ACC112 (cell line): ENCODE results near the gene PPM1J.

Experiments used
- H2AFZ ChIP-seq: fragments of 200-600 bp; sonication (generic); one replicate; pipeline ENCODE4 v1.6.0; 2017; ENCODE audit warnings: antibody characterized with exemption, low read length; ENCODE audit not compliant: unreplicated experiment
- H3K27ac ChIP-seq: fragments of 200-600 bp; sonication (generic); 2 replicates; pipeline ENCODE4 v1.5.1; 2014; ENCODE audit warnings: low read depth, mild to moderate bottlenecking, antibody characterized with exemption, low read length, moderate library complexity
- H3K27me3 ChIP-seq: fragments of 200-600 bp; sonication (generic); 2 replicates; pipeline ENCODE4 v1.6.1; 2014; ENCODE audit warnings: mild to moderate bottlenecking, antibody characterized with exemption, low read length, moderate library complexity, mixed read lengths; ENCODE audit not compliant: insufficient read depth
- H3K36me3 ChIP-seq: fragments of 200-600 bp; sonication (generic); 2 replicates; pipeline ENCODE4 v1.6.1; 2016; ENCODE audit warnings: mild to moderate bottlenecking, antibody characterized with exemption, low read length, moderate library complexity, mixed read lengths; ENCODE audit not compliant: insufficient read depth
- H3K4me1 ChIP-seq: fragments of 200-600 bp; sonication (generic); one replicate; pipeline ENCODE4 v1.6.1; 2016; ENCODE audit warnings: low read length, mixed read lengths; ENCODE audit not compliant: insufficient read depth, unreplicated experiment, control insufficient read depth
- H3K4me3 ChIP-seq: fragments of 200-600 bp; sonication (generic); 2 replicates; pipeline ENCODE4 v1.5.1; 2014; ENCODE audit warnings: mild to moderate bottlenecking, low read depth, low read length
- H3K79me2 ChIP-seq: fragments of 200-600 bp; sonication (generic); one replicate; pipeline ENCODE4 v1.6.0; 2016; ENCODE audit warnings: low read length; ENCODE audit not compliant: control insufficient read depth, unreplicated experiment, insufficient read depth

PPM1J gene

GRCh38 chr1:112715264-112716053 is at the start of gene PPM1J:
Gene PPM1J, minus strand, starts transcription at chr1:112715332. Its CDS starts 31 bp downstream, at chr1:112715301.
- Histone ChIP-seq H3K27me3 (peaks cover 3% of the 10 kb centered on the region; the same call in 1 of the 2 replicates), H3K27ac (no peak within 1 kb of the TSS), H3K4me3 (peak within 1 kb of the TSS; percentile 88), H3K4me1 (no peaks in the 10 kb centered on the region), H3K79me2 (no peaks in the 10 kb centered on the region), H3K36me3 (no peaks in the 10 kb centered on the region), H2AFZ (peak within 1 kb of the TSS; percentile 51)

- Histone ChIP-seq H2AFZ (peak overlapping the region; percentile 40), H3K4me1 (no peaks in the 10 kb centered on the region), H3K36me3 (no peaks in the 10 kb centered on the region), H3K4me3 (no peak overlapping the region), H3K27me3 (no peaks in the 10 kb centered on the region), H3K27ac (no peak overlapping the region), H3K79me2 (no peaks in the 10 kb centered on the region)
These were observed 47.7 kb upstream of the PPM1J start for GRCh38 chr1:112762541-112763500.

- Histone ChIP-seq H3K79me2 (no peaks in the 10 kb centered on the region), H3K27ac (no peak overlapping the region), H3K4me3 (no peak overlapping the region), H2AFZ (peak overlapping the region; percentile 40), H3K4me1 (no peaks in the 10 kb centered on the region), H3K36me3 (no peaks in the 10 kb centered on the region), H3K27me3 (no peaks in the 10 kb centered on the region)
These were observed 46.8 kb upstream of the PPM1J start for GRCh38 chr1:112761714-112762480.

GRCh38 chr1:112759228-112759627 is 44.1 kb upstream of the PPM1J start:
- H3K4me3 ChIP-seq = no peak overlapping the region
- H3K4me1 ChIP-seq = no peaks in the 10 kb centered on the region
- H3K36me3 ChIP-seq = no peaks in the 10 kb centered on the region
- no peaks in the 10 kb centered on the region for H3K79me2 ChIP-seq
- H2AFZ ChIP-seq = no peak overlapping the region
- no peak overlapping the region for H3K27ac ChIP-seq
- H3K27me3 ChIP-seq = no peaks in the 10 kb centered on the region

GRCh38 chr1:112754116-112754628 is 39.0 kb upstream of the PPM1J start:
- Histone ChIP-seq H3K27me3 (peaks cover 2% of the 10 kb centered on the region; the same call in 1 of the 2 replicates), H2AFZ (no peak overlapping the region)

GRCh38 chr1:112748396-112748795 is 33.3 kb upstream of the PPM1J start:
- Histone ChIP-seq H3K27ac (no peak overlapping the region), H3K79me2 (no peaks in the 10 kb centered on the region), H2AFZ (no peak overlapping the region), H3K4me1 (no peaks in the 10 kb centered on the region), H3K4me3 (no peak overlapping the region), H3K27me3 (peaks cover 17% of the 10 kb centered on the region; the same call in 1 of the 2 replicates), H3K36me3 (no peaks in the 10 kb centered on the region)

More at GRCh38 chr1:112754116-112754628, 39.0 kb upstream of the PPM1J start:
- Histone ChIP-seq H3K27ac (no peak overlapping the region), H3K36me3 (no peaks in the 10 kb centered on the region), H3K4me1 (no peaks in the 10 kb centered on the region), H3K4me3 (no peak overlapping the region), H3K79me2 (no peaks in the 10 kb centered on the region)

- H3K4me1 ChIP-seq = no peaks in the 10 kb centered on the region
- H3K4me3 ChIP-seq = peak overlapping the region; percentile 73
- H3K27me3 ChIP-seq = peaks cover 18% of the 10 kb centered on the region; the same call in 1 of the 2 replicates
- H3K36me3 ChIP-seq = no peaks in the 10 kb centered on the region
- H2AFZ ChIP-seq = peak overlapping the region; percentile 28
- no peak overlapping the region for H3K27ac ChIP-seq
- no peaks in the 10 kb centered on the region for H3K79me2 ChIP-seq
These were observed 29.0 kb upstream of the PPM1J start for GRCh38 chr1:112744009-112744578.

- peaks cover 16% of the 10 kb centered on the region; the same call in 1 of the 2 replicates for H3K27me3 ChIP-seq
- no peaks in the 10 kb centered on the region for H3K4me1 ChIP-seq
- peak overlapping the region; percentile 73 for H3K4me3 ChIP-seq
- no peaks in the 10 kb centered on the region for H3K36me3 ChIP-seq
- H2AFZ ChIP-seq = peak overlapping the region; percentile 28
- no peak overlapping the region for H3K27ac ChIP-seq
- H3K79me2 ChIP-seq = no peaks in the 10 kb centered on the region
These were observed 28.3 kb upstream of the PPM1J start for GRCh38 chr1:112743174-112744008.

- Histone ChIP-seq H3K4me1 (peaks cover 10% of the 10 kb centered on the region), H3K4me3 (no peak overlapping the region), H3K27ac (no peak overlapping the region), H3K27me3 (no peaks in the 10 kb centered on the region), H3K36me3 (no peaks in the 10 kb centered on the region), H3K79me2 (no peaks in the 10 kb centered on the region), H2AFZ (no peak overlapping the region)
These were observed 22.4 kb upstream of the PPM1J start for GRCh38 chr1:112737573-112737972.
